Measurements from ENCODE around the gene NEK3.

- TF ChIP-seq POLR2A (IDR thresholded peaks at IDR 0.05) (no peak), CTCF (IDR thresholded peaks at IDR 0.05) (no peak)
These were observed 1.1 kb upstream of the NEK3 start for GRCh38 chr13:52160506-52160905.

Data from upper lobe of left lung (tissue), 4 donors.